SK-MEL-5 (cell line): Measurements from ENCODE around the gene KLF2. TPM values are rescaled to one million over a fixed set of nuclear protein-coding genes. Genes with fewer than 3 reads are reported as not detected.

Source experiments
- total RNA-seq: library from RNA; depleted of rRNA; stranded (reverse); fragments of >200 nt; shearing (Covaris generic); gene quantifications from 2 replicates; pipeline ENCODE4 v1.2.3, GENCODE V29; 2014; rRNA removed

The KLF2 gene
- total RNA-seq, 1 experiment from 2014 or later, result 2.5 TPM

Other genes with a start within 250 kb of the KLF2 start
- 194 and 197 TPM in 2 replicates for gene TPM4, start 248.3 kb upstream of the KLF2 start, total RNA-seq
- 26.7 and 28.4 TPM in 2 replicates for gene RAB8A, start 212.9 kb upstream of the KLF2 start, total RNA-seq
- not detected in 2 replicates for gene HSH2D, start 181.1 kb upstream of the KLF2 start, total RNA-seq
- not detected in 2 replicates for gene CIB3, start 151.3 kb upstream of the KLF2 start, total RNA-seq
- gene FAM32A, start 139.4 kb upstream of the KLF2 start, total RNA-seq, result 78.3 and 95.1 TPM in 2 replicates
- gene AP1M1, start 126.9 kb upstream of the KLF2 start, total RNA-seq, result 42.7 and 45.9 TPM in 2 replicates
- gene EPS15L1, start 147.1 kb downstream of the KLF2 start, total RNA-seq, result 4.7 and 4.8 TPM in 2 replicates
- 0.29 and 0.53 TPM in 2 replicates for gene CALR3, start 171.3 kb downstream of the KLF2 start, total RNA-seq
- 2.2 and 2.6 TPM in 2 replicates for gene C19orf44, start 171.6 kb downstream of the KLF2 start, total RNA-seq
- gene CHERP, start 217.6 kb downstream of the KLF2 start, total RNA-seq, result 2.0 and 2.4 TPM in 2 replicates
- gene SLC35E1, start 247.6 kb downstream of the KLF2 start, total RNA-seq, result 19.8 and 26.9 TPM in 2 replicates